D721Med (cell line): ENCODE results near the gene GPX2.

Experiments
- DNase-seq: peaks from one replicate; pipeline ENCODE4 v3.0.0; 2011; ENCODE audit warnings: low spot score; ENCODE audit not compliant: insufficient read length
- FAIRE-seq: peaks from 2 replicates; lab custom pipeline; 2011; peaks lifted over from hg19 to GRCh38; lab: Jason Lieb, UNC
- CTCF ChIP-seq: IDR thresholded peaks from 2 replicates; pipeline ENCODE4 v1.5.1; 2012; ENCODE audit warnings: mild to moderate bottlenecking, control low read depth; ENCODE audit not compliant: insufficient read depth; ENCODE audit errors: missing control alignments

The GPX2 gene

GRCh38 chr14:64979336-64980074 lies 37.0 kb upstream of the GPX2 start:
- no peak for FAIRE-seq
- no peak for TF ChIP-seq CTCF
- no peak for DNase-seq

- DNase-seq, result no peak
- FAIRE-seq, result no peak
- TF ChIP-seq CTCF, result no peak
Measured at GRCh38 chr14:64974563-64974962, 32.0 kb upstream of the GPX2 start.

- no peak for DNase-seq
Measured at GRCh38 chr14:64973826-64974225, 31.3 kb upstream of the GPX2 start.

GRCh38 chr14:64973026-64973442 lies 30.5 kb upstream of the GPX2 start:
- TF ChIP-seq CTCF, result no peak
- DNase-seq (no peak), FAIRE-seq (no peak)

More at GRCh38 chr14:64973826-64974225, 31.3 kb upstream of the GPX2 start:
- no peak for FAIRE-seq
- no peak for TF ChIP-seq CTCF

- TF ChIP-seq CTCF, result no peak
- DNase-seq (no peak), FAIRE-seq (no peak)
Measured at GRCh38 chr14:64971943-64972791, 29.6 kb upstream of the GPX2 start, which contains the start of gene RAB15. TSS of gene RAB15 (minus strand) at chr14:64972336. CDS start at chr14:64972076, 260 bp downstream.

- DNase-seq, result no peak
- FAIRE-seq, result no peak
- no peak for TF ChIP-seq CTCF
Measured at GRCh38 chr14:64971491-64971942, 29.0 kb upstream of the GPX2 start.
